ENCODE measurements around the gene CSTB.

The CSTB gene

GRCh38 chr21:43769325-43769958 is 6.7 kb downstream of the CSTB start:
- DNase-seq (ENCODE audit: low read depth in 2 of 2, low spot score in 1 of 2): no peak

DNA sequence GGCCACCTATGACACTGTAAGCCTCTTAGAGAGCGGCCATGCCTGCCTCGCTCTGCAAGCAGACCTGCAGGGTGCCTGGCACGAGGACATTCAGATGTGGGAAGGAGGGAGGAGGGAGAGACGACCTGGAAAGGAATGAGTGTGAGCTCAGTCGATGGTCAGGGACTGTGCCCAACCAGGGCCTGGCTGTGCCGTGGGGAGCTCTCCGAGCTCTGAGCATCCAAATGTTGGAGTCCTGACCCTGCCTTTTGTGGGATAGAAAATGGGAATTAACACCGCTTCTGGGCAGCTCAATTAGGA is 7.3 kb downstream of the CSTB start:
- DNase-seq (ENCODE audit: low read depth in 2 of 2, low spot score in 1 of 2): no peak

GRCh38 chr21:43767984-43768867 is 7.9 kb downstream of the CSTB start:
- DNase-seq (ENCODE audit: low read depth in 2 of 2, low spot score in 1 of 2): no peak

DNA sequence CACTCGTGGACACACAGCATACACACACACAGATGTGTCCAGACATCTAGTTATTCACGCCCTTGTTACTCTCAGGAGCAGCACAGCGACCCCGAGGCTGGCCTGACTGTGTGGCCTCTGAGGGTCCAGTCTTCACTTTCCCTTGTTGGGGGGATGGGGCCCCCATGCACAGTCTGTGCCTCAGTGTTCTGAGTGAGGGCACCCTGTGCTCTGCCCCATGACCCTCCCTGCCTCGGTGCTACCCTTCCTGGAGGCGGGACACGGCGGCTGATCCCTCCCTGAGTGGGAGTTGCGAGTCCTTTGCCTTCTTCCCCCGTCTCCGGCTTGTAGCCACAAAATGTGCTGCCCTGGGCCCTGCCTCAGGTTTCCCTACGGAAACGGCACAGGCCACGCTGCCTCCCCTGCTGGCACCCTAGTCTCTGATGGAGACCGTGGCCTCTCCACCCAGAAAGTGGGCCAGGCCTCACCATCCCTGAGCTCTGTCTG is 8.6 kb downstream of the CSTB start:
- DNase-seq (ENCODE audit: low read depth in 2 of 2, low spot score in 1 of 2): no peak

GRCh38 chr21:43766734-43767497 is 9.2 kb downstream of the CSTB start:
- no peak for DNase-seq (ENCODE audit: low read depth in 2 of 2, low spot score in 1 of 2)

DNA sequence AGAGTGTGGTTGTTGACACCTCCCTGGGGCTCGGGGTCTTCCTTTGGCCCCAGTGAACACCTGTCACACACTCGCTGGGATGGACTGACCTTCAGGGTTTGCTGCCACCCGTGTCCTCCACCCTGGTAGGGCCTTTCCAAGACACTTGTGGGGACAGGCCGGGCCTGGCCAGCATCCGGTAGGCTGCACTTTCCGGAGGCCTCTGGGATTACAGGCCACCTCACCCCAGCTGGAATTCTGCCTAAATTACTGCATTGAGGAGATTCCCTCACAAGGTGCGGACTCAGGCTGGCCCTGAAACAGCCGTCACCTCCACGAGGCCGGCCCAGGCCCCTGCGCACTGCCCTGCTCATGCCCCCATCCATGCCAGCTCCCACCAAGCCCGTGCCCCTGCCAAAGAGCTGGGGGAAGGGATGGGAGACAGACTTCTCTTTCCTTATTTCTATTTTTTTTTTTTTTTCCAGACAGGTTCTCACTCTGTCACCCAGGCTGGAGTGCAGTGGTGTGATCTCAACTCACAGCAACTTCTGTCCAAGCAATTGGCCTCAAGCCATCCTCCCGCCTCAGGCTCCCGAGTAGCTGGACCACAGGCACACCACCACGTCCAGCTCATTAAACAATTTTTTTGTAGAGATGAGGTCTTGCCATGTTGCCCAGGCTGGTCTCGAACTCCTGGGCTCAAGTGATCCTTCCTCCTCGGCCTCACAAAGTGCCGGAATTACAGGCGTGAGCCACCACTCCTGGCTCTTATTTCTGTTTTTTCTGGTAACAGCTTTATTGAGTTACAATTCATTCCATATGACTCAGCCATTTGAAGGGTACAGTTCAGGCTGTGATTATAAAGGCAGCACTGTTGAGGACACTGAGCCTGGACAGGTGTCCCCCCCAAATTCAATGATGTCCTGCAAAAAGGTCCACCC is 11.3 kb downstream of the CSTB start:
- no peak for DNase-seq (ENCODE audit: low read depth in 2 of 2, low spot score in 1 of 2)

GRCh38 chr21:43763901-43764523 is 12.1 kb downstream of the CSTB start:
- DNase-seq (ENCODE audit: low read depth in 2 of 2, low spot score in 1 of 2): no peak

DNA sequence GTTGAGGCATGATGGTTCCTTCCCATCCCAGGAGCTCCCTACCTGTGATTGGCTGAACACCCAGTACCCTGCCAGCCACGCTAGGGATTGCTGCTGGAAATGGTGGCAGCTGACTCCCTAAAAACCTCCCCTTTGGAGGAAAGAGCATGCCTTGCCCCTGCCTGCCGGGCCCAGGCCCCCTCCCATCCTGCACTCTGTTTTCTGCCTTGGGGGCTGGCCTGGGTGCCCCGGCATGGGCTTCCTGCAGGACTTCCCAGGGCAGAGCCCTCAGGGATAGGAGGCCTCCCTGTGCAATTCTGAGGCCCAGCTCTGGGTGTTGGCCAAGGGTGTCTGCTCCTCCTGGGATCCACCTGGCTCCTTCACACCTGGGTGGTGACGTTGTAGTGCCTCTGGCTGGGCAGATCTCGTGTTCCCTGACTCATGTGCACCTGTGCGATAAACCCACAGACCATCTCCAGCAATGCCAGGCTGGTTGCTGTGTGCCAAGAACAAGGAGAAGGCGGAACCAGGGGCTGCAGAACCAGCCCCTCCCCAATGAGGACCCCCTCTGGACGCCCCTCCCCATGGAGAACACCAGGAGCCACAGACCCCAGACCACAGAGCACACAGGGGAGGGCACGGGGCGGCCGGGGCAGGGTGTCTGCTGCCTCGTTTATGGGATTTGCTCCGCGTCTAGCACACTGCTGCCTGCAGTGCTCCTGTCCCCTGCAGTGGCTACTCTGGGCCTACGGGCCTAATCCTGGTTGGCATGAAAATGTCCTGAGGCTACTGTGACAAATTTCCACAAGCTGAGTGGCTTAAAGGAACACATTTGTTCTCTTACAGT is 13.6 kb downstream of the CSTB start:
- DNase-seq (ENCODE audit: low read depth in 2 of 2, low spot score in 1 of 2): no peak

DNA sequence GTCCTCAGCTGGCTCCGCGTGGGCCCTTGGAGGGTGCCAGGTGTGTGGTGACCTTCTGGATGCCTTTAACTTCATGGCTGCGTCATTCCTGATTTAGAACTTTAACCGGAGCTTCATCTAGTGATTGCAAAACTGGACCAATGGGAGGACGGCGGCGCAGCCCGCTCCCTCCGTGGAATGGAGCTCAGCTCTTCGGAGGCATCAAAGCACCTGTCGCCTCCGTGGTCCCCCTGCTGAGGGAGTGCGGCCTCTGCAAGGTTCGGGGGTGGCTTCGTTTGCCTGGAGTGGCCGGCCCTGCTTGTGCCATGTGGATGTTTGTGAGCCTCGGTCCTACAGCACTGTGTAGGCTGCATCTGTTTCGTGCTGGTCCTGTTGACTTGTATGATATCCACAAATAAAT is 14.2 kb downstream of the CSTB start:
- DNase-seq (ENCODE audit: low read depth in 2 of 2, low spot score in 1 of 2): no peak

GRCh38 chr21:43760391-43760958 is 15.6 kb downstream of the CSTB start:
- DNase-seq (ENCODE audit: low read depth in 2 of 2, low spot score in 1 of 2): no peak

- no peak for DNase-seq (ENCODE audit: low read depth in 2 of 2, low spot score in 1 of 2)
Observed at GRCh38 chr21:43759651-43760050, 16.5 kb downstream of the CSTB start.

GRCh38 chr21:43758811-43759210 is 17.3 kb downstream of the CSTB start:
- no peak for DNase-seq (ENCODE audit: low read depth in 2 of 2, low spot score in 1 of 2)

- DNase-seq (ENCODE audit: low read depth in 2 of 2, low spot score in 1 of 2): no peak
Observed at GRCh38 chr21:43758111-43758641, 17.9 kb downstream of the CSTB start.

GRCh38 chr21:43757601-43758000 is 18.5 kb downstream of the CSTB start:
- no peak for DNase-seq (ENCODE audit: low read depth in 2 of 2, low spot score in 1 of 2)

- DNase-seq (ENCODE audit: low read depth in 2 of 2, low spot score in 1 of 2): no peak
Observed at GRCh38 chr21:43755820-43756594, 20.1 kb downstream of the CSTB start.

DNA sequence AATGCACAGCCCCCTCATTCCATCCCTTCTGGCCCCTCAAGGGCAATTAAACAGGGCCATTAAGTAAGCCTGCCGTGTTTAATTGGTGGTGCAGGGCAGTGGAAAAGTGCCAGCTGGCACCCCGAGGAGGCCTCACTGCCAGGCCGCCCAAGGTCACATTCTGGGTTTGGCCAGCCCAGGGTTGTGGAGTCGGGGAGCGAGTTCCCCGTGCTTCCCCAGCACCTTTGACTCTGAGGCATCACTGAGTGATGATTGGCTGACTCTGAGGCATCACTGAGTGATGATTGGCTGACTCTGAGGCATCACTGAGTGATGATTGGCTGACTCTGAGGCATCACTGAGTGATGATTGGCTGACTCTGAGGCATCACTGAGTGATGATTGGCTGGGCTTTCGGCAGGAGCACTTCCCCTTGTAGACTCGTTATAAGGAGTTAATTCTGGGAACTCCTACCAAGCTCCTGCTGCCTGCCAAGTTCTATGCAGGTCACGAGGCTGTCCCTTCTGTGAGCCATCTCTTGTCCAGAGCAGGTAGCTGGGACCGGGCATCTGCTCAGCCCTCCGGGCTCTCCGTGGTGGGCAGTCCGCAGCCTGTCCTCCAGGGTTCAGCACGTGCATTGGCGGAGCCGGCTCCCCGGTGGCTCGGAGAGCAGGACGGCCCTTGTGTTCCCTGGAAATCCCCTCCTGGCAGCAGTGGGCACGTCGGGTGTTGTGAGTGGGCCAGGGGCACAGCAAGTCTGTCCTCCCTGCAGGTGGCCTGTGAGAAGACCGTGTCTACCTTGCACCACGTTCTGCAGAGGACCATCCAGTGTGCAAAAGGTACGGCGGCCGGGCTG is 20.9 kb downstream of the CSTB start:
- DNase-seq (ENCODE audit: low read depth in 2 of 2, low spot score in 1 of 2): no peak

GRCh38 chr21:43753439-43753799 is 22.7 kb downstream of the CSTB start:
- no peak for DNase-seq (ENCODE audit: low read depth in 2 of 2, low spot score in 1 of 2)
